Aorta (tissue), 4 donors: ENCODE data around the gene NUP155. TPM values are rescaled to one million over a fixed set of nuclear protein-coding genes. Genes with fewer than 3 reads are reported as not detected.

Source experiments
- polyA plus RNA-seq, 2 donors: library from polyadenylated mRNA; stranded (reverse); fragments of 200-250 nt; gene quantifications; one replicate each; pipeline ENCODE4 v1.2.3, GENCODE V29; 2013
- total RNA-seq, 2 donors: library from RNA; stranded (reverse); fragmentation: NEBNext Ultra II Directional; extraction: Animal tissue kit (Norgen Biotek cat#: 25700); gene quantifications; one replicate each; pipeline ENCODE4 v1.2.1, GENCODE V29; 2021
- donor health status: healthy with polysubstance abuse.
- donor health status: Bipolar disorder and iron deficiency.
- donor health status: DM: no; HTN: no; CAD: no.
- donor health status: DM: yes; HTN: yes; CAD: no.

Gene NUP155
- total and polyA plus RNA-seq, 4 donors, result 1.5 to 19.2 (median 9.8) TPM

Other genes with a start within 250 kb of the NUP155 start
- gene CPLANE1, start 121.7 kb downstream of the NUP155 start, total RNA-seq, result 10 to 100 TPM; 23.5 to 35.6 TPM
- 1 to 10 TPM; 6.4 to 7.8 TPM for gene CPLANE1, start 121.7 kb downstream of the NUP155 start, polyA plus RNA-seq
- gene WDR70, start 8.2 kb upstream of the NUP155 start, total RNA-seq, result 10 to 100 TPM; 26.3 to 41.3 TPM
- 10 to 100 TPM; 12.3 to 17.8 TPM for gene WDR70, start 8.2 kb upstream of the NUP155 start, polyA plus RNA-seq